IPS-18c (cell line): ENCODE results near the gene LYRM2.

Source experiments
- H3K4me3 ChIP-seq: 2 replicates; pipeline ENCODE4 v1.7.0; 2013; ENCODE audit warnings: low read depth, mild to moderate bottlenecking, low read length, moderate library complexity; ENCODE audit not compliant: insufficient read depth
- H3K9me3 ChIP-seq: one replicate; pipeline ENCODE4 v1.6.1; 2013; ENCODE audit warnings: mild to moderate bottlenecking, low read length, moderate library complexity; ENCODE audit not compliant: control insufficient read depth, insufficient read depth

Gene LYRM2

GRCh38 chr6:89638320-89639195 is at the start of gene LYRM2:
LYRM2 (minus strand) TSS chr6:89638747; CDS start chr6:89638716, 31 bp downstream.
- H3K4me3 ChIP-seq = peak within 1 kb of the TSS; percentile 100

GRCh38 chr6:89688328-89688727 is 49.8 kb upstream of the LYRM2 start:
- Histone ChIP-seq H3K4me3 (no peak overlapping the region), H3K9me3 (no peaks in the 10 kb centered on the region)

More at GRCh38 chr6:89638320-89639195, at the start of gene LYRM2:
- no peaks in the 10 kb centered on the region for H3K9me3 ChIP-seq

DNA sequence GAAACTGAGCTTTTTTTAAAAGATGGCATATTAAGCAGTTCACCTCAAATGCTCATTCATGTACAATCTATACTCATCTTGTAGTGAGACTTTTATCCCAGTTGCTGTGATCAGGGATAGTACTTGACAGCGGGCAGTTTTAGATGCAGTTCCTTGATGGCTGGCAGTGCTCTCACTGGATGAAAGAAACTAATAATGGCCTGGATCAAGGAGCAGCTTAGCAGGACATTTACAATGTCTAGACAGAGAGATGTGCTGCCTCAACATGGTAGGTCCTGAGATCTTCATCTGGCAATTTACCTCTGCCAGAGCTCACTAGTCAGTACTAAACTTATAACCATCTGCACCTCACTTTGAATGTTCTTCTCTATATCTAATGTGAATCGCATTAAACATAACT is 46.8 kb upstream of the LYRM2 start:
- H3K4me3 ChIP-seq = no peak overlapping the region

DNA sequence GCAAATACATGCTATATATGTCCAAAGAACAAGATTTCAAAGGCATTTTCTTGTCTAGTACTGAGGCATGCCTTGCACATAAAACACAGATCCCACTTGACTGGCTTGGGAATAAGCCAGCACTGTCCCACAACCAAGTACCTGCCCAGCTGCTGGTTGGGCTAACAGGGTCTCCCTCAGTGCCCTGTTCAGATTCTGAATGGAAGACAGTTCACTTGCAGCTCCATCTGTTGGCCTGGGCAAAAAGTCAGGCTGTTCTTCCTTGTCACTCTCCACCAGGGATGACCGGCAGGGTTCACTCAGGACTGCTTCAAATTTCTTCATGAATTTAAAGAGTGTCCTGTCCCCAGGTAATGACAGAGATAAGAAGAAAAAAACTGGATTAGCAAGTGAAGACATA is 44.4 kb upstream of the LYRM2 start:
- Histone ChIP-seq H3K4me3 (no peak overlapping the region), H3K9me3 (no peaks in the 10 kb centered on the region)

More for the DNA sequence above, 46.8 kb upstream of the LYRM2 start:
- no peaks in the 10 kb centered on the region for H3K9me3 ChIP-seq

DNA sequence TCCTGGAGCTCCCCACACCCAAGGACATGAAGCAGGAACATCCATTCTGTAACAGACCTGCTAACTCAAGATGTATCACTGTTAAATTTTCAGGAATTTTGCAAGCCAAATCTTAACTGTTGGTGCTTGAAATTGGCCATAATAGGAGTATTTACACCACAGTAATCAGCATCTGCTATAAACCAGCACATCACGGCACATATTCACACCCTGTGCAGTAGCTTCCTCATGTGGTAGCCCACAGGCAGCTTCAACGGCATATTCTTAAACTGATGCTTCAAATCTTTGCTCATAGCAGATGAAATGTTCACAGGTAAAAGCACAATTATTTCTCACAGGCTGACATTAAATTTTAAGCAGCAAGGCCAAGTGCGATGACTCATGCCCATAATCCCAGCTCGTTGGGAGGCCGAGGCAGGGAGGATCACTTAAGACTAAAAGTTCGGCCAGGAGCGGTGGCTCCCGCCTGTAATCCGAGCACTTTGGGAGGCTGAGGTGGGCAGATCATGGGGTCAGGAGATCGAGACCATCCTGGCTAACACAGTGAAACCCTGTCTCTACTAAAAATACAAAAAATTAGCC is 43.5 kb upstream of the LYRM2 start:
- Histone ChIP-seq H3K9me3 (no peaks in the 10 kb centered on the region), H3K4me3 (no peak overlapping the region)

DNA sequence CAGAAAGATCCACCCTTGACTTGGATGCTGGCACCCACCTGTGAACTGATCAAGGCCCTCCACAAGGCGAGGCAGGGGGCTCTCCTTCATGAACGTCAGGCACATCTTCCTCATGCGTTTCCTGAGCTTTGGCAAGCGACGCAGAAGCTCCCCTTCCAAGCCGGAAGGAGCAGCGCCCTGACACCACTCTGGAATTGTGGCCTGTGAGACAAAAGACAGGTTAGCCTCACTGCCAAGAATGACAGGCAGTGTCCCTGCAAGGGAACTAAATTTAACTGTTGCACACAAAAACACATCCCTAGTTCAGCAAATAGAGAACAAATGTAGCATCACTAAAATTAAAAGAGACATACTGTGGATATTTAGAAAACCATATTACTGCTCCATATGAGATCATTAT is 42.0 kb upstream of the LYRM2 start:
- Histone ChIP-seq H3K9me3 (no peaks in the 10 kb centered on the region), H3K4me3 (no peak overlapping the region)

- Histone ChIP-seq H3K9me3 (no peaks in the 10 kb centered on the region), H3K4me3 (no peak overlapping the region)
Measured at GRCh38 chr6:89680150-89680549, 41.6 kb upstream of the LYRM2 start.

DNA sequence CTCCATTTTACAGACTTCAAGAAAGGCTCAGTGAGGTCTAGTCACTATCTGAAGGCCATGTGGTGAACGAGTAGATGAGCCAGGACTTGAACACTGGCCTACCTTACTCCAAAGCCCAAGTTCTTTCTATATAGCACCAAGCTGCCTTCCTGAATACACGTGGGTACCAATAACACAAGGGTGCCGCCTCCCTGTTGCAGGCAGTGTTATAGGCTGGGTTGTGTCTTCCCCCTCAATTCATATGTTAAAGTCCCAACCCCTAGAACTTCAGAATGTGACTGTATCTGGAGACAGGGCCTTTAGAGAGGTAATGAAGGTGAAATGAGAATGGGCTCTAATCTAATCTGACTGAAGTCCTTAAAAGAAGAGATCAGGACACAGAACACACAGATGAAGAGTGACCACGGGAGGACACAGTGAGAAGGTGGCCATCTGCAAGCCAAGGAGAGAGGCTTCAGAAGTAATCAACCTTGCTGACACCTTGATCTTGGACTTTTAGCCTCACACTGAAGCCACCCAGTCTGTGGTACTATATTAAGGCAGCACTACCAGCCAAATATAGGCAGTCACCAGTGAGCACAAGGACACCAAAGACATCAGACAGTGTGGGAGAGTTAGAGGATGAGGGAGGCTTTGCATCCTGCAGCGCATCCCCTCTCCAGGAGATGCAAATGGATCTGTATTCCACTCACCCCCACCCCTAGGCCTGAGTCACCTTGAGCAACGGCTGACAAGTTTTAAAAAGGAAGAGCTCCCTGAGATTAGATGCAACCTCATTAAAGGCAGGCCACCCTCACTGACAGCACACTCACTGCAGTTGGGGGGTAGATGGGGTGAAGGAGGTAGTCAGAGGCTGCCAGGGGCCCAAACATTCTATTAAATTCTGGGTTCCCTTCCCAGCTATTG is 40.9 kb upstream of the LYRM2 start:
- Histone ChIP-seq H3K9me3 (no peaks in the 10 kb centered on the region), H3K4me3 (no peak overlapping the region)

- no peaks in the 10 kb centered on the region for H3K9me3 ChIP-seq
- H3K4me3 ChIP-seq = no peak overlapping the region
Measured at GRCh38 chr6:89678531-89678930, 40.0 kb upstream of the LYRM2 start.

- no peak overlapping the region for H3K4me3 ChIP-seq
- no peaks in the 10 kb centered on the region for H3K9me3 ChIP-seq
Measured at GRCh38 chr6:89675949-89676748, 37.6 kb upstream of the LYRM2 start.

GRCh38 chr6:89670935-89671565 is 32.5 kb upstream of the LYRM2 start:
- H3K9me3 ChIP-seq = no peaks in the 10 kb centered on the region

GRCh38 chr6:89669002-89669401 is 30.5 kb upstream of the LYRM2 start:
- H3K4me3 ChIP-seq = no peak overlapping the region
- H3K9me3 ChIP-seq = no peaks in the 10 kb centered on the region

More at GRCh38 chr6:89670935-89671565, 32.5 kb upstream of the LYRM2 start:
- H3K4me3 ChIP-seq = no peak overlapping the region

- no peak overlapping the region for H3K4me3 ChIP-seq
- no peaks in the 10 kb centered on the region for H3K9me3 ChIP-seq
Measured at GRCh38 chr6:89667872-89668556, 29.5 kb upstream of the LYRM2 start.

- H3K4me3 ChIP-seq = no peak overlapping the region
Measured at GRCh38 chr6:89662659-89663223, 24.2 kb upstream of the LYRM2 start.

DNA sequence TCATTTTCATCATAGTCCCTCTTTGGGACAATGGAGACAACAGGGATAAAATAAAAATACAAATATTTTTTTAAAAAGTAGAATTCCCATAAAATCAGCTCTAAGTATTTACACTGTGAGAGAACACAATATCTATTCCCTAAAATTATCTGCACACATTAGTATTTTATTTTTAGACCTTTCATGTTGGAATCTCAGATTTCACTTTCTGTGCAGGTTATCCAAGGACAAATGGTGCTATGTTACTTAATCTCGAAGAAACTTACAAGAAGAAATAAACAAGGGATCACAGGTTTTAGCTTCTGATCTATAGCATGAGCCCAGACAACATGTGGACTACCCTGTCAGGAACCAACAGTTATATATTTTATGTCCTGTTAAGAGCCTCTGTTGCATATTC is 23.0 kb upstream of the LYRM2 start:
- no peak overlapping the region for H3K4me3 ChIP-seq
- no peaks in the 10 kb centered on the region for H3K9me3 ChIP-seq

More at GRCh38 chr6:89662659-89663223, 24.2 kb upstream of the LYRM2 start:
- no peaks in the 10 kb centered on the region for H3K9me3 ChIP-seq

- H3K9me3 ChIP-seq = no peaks in the 10 kb centered on the region
- no peak overlapping the region for H3K4me3 ChIP-seq
Measured at GRCh38 chr6:89660981-89661380, 22.4 kb upstream of the LYRM2 start.
